Neural cell (in vitro differentiated cells): Measurements from ENCODE around the gene SP2. TPM values are rescaled to one million over a fixed set of nuclear protein-coding genes. Genes with fewer than 3 reads are reported as not detected.

Source experiments
- H2AFZ ChIP-seq: fragments of 200-600, 300-800 bp; sonication (generic), shearing (Covaris generic); 2 replicates; pipeline ENCODE4 v1.6.0; 2014; ENCODE audit warnings: low read depth, mild to moderate bottlenecking, antibody characterized with exemption, low read length, moderate library complexity
- H3F3A ChIP-seq: fragments of 200-600 bp; shearing (Covaris generic); 2 replicates; pipeline ENCODE4 v1.6.1; 2016; ENCODE audit warnings: mild to moderate bottlenecking, moderate library complexity, mixed read lengths, antibody characterized with exemption, low read length; ENCODE audit not compliant: insufficient read depth, poor library complexity, severe bottlenecking
- H3K27ac ChIP-seq: fragments of 200-600, 300-800 bp; sonication (generic), shearing (Covaris generic); 2 replicates; pipeline ENCODE4 v1.5.1; 2014; ENCODE audit warnings: mild to moderate bottlenecking, low read length, moderate library complexity
- H3K27me3 ChIP-seq: fragments of 300-800, 200-600 bp; sonication (generic), shearing (Covaris generic); 2 replicates; pipeline ENCODE4 v1.6.0; 2014; ENCODE audit warnings: mild to moderate bottlenecking, low read depth, low read length, moderate library complexity; ENCODE audit not compliant: insufficient read depth
- H3K36me3 ChIP-seq: fragments of 300-800, 200-600 bp; sonication (generic), shearing (Covaris generic); 2 replicates; pipeline ENCODE4 v1.5.1; 2014; ENCODE audit warnings: mild to moderate bottlenecking, antibody characterized with exemption, low read length, moderate library complexity; ENCODE audit not compliant: insufficient read depth
- H3K4me2 ChIP-seq: fragments of 300-800, 200-600 bp; sonication (generic), shearing (Covaris generic); 2 replicates; pipeline ENCODE4 v1.6.0; 2014; ENCODE audit warnings: mild to moderate bottlenecking, low read length
- H3K4me3 ChIP-seq: fragments of 300-800, 200-600 bp; sonication (generic), shearing (Covaris generic); 2 replicates; pipeline ENCODE4 v1.5.1; 2014; ENCODE audit warnings: mild to moderate bottlenecking, low read length, moderate library complexity
- H3K79me2 ChIP-seq: fragments of 200-600 bp; shearing (Covaris generic); replicated peaks from 2 replicates; pipeline ENCODE4 v1.6.0; 2014; ENCODE audit warnings: mild to moderate bottlenecking, low read length, moderate library complexity; ENCODE audit not compliant: insufficient read depth
- H3K9ac ChIP-seq: fragments of 300-800, 200-600 bp; sonication (generic), shearing (Covaris generic); 2 replicates; pipeline ENCODE4 v1.6.1; 2016; ENCODE audit warnings: mild to moderate bottlenecking, low read length, mixed read lengths
- H3K9me2 ChIP-seq: fragments of 200-600 bp; shearing (Covaris generic); 2 replicates; pipeline ENCODE4 v1.6.1; 2016; ENCODE audit warnings: mild to moderate bottlenecking, low read length, mixed read lengths; ENCODE audit not compliant: insufficient read depth
- H3K9me3 ChIP-seq: fragments of 200-600, 300-800 bp; sonication (generic), shearing (Covaris generic); 2 replicates; pipeline ENCODE4 v1.6.1; 2016; ENCODE audit warnings: mild to moderate bottlenecking, mixed run types, low read length, moderate library complexity, mixed read lengths
- H4K20me1 ChIP-seq: fragments of 200-600 bp; shearing (Covaris generic); 2 replicates; pipeline ENCODE4 v1.6.1; 2016; ENCODE audit warnings: mild to moderate bottlenecking, mixed run types; ENCODE audit not compliant: insufficient read depth
- CTCF ChIP-seq: fragments of 450-650 bp; IDR thresholded peaks from 2 replicates; pipeline ENCODE4 v1.5.1; 2014; ENCODE audit warnings: antibody characterized with exemption, mild to moderate bottlenecking, moderate library complexity; ENCODE audit not compliant: poor library complexity, severe bottlenecking
- EP300 ChIP-seq: fragments of 450-650 bp; conservative IDR thresholded peaks from 2 replicates; pipeline ENCODE4 v1.6.1; 2014; ENCODE audit warnings: antibody characterized with exemption, mild to moderate bottlenecking, moderate library complexity; ENCODE audit not compliant: poor library complexity, severe bottlenecking
- EZH2 ChIP-seq: fragments of 200-600, 300-800 bp; shearing (Covaris generic), sonication (generic); IDR thresholded peaks from 2 replicates; pipeline ENCODE4 v1.6.1; 2014; ENCODE audit warnings: antibody characterized with exemption, low read length, borderline replicate concordance, mild to moderate bottlenecking; ENCODE audit not compliant: insufficient read depth, poor library complexity, severe bottlenecking
- MXI1 ChIP-seq: fragments of 450-650 bp; conservative IDR thresholded peaks from 2 replicates; pipeline ENCODE4 v1.6.1; 2014; ENCODE audit warnings: antibody characterized with exemption, mild to moderate bottlenecking; ENCODE audit not compliant: poor library complexity, severe bottlenecking
- POLR2AphosphoS5 ChIP-seq: IDR thresholded peaks from 2 replicates; pipeline ENCODE4 v1.6.1; 2012
- RAD21 ChIP-seq: fragments of 450-650 bp; conservative IDR thresholded peaks from 2 replicates; pipeline ENCODE4 v1.6.1; 2014; ENCODE audit warnings: antibody characterized with exemption, mild to moderate bottlenecking, moderate library complexity
- REST ChIP-seq: IDR thresholded peaks from 2 replicates; pipeline ENCODE4 v1.6.1; 2012; ENCODE audit warnings: borderline replicate concordance
- SMC3 ChIP-seq: fragments of 450-650 bp; conservative IDR thresholded peaks from 2 replicates; pipeline ENCODE4 v1.6.1; 2014; ENCODE audit warnings: antibody characterized with exemption, mild to moderate bottlenecking, moderate library complexity; ENCODE audit not compliant: poor library complexity
- TAF1 ChIP-seq: IDR thresholded peaks from 2 replicates; pipeline ENCODE4 v1.6.1; 2012; ENCODE audit warnings: low read depth
- polyA plus RNA-seq: library from polyadenylated mRNA; depleted of rRNA; stranded (reverse); fragments of >200 nt; gene quantifications from 2 replicates; pipeline ENCODE4 v1.2.3, GENCODE V29; 2014

Gene SP2
- polyA plus RNA-seq, 1 donor from 2014 or later, result 0.25 TPM

- H2AFZ ChIP-seq, result no peak overlapping the region
- TF ChIP-seq POLR2AphosphoS5 (peak; percentile 86), REST (no peak), EZH2 (no peak), CTCF (peak; percentile 9)
These were observed 43.7 kb upstream of the SP2 start for GRCh38 chr17:47852113-47852949.

GRCh38 chr17:47853616-47854015 lies 42.4 kb upstream of the SP2 start:
- no peak overlapping the region for H3K27ac ChIP-seq
- no peaks in the 10 kb centered on the region for H3K36me3 ChIP-seq
- no peak overlapping the region for H2AFZ ChIP-seq
- H3K4me2 ChIP-seq, result no peak overlapping the region
- H3K9me2 ChIP-seq, result no peaks in the 10 kb centered on the region
- H3K9ac ChIP-seq, result no peak overlapping the region
- no peaks in the 10 kb centered on the region for H3F3A ChIP-seq
- no peak overlapping the region for H3K4me3 ChIP-seq
- no peaks in the 10 kb centered on the region for H3K9me3 ChIP-seq
- peaks cover 85% of the 10 kb centered on the region for H3K27me3 ChIP-seq
- H3K79me2 ChIP-seq, result no peaks in the 10 kb centered on the region
- TF ChIP-seq RAD21, result no peak
- no peaks in the 10 kb centered on the region for H4K20me1 ChIP-seq

More at GRCh38 chr17:47852113-47852949, 43.7 kb upstream of the SP2 start:
- Histone ChIP-seq H3K79me2 (no peaks in the 10 kb centered on the region), H3F3A (no peaks in the 10 kb centered on the region), H3K4me3 (no peak overlapping the region), H3K27ac (no peak overlapping the region), H4K20me1 (no peaks in the 10 kb centered on the region), H3K4me2 (no peak overlapping the region), H3K9ac (no peak overlapping the region), H3K36me3 (no peaks in the 10 kb centered on the region), H3K27me3 (peaks cover 98% of the 10 kb centered on the region), H3K9me2 (no peaks in the 10 kb centered on the region), H3K9me3 (no peaks in the 10 kb centered on the region)

GRCh38 chr17:47855737-47856136 lies 40.3 kb upstream of the SP2 start:
- Histone ChIP-seq H3K4me3 (no peak overlapping the region), H3K79me2 (no peaks in the 10 kb centered on the region), H3K27ac (no peak overlapping the region), H4K20me1 (no peaks in the 10 kb centered on the region), H2AFZ (no peak overlapping the region), H3F3A (no peaks in the 10 kb centered on the region), H3K9me3 (no peaks in the 10 kb centered on the region), H3K27me3 (peaks cover 64% of the 10 kb centered on the region), H3K4me2 (no peak overlapping the region), H3K9me2 (no peaks in the 10 kb centered on the region), H3K9ac (no peak overlapping the region), H3K36me3 (no peaks in the 10 kb centered on the region)
- TF ChIP-seq RAD21, result no peak
- no peak for TF ChIP-seq MXI1
- no peak for TF ChIP-seq EZH2
- TF ChIP-seq TAF1, result no peak
- no peak for TF ChIP-seq EP300
- no peak for TF ChIP-seq POLR2AphosphoS5
- TF ChIP-seq CTCF, result no peak
- TF ChIP-seq SMC3, result no peak
- no peak for TF ChIP-seq REST
